OCI-LY7 (cell line): Measurements from ENCODE around the gene BIRC5. TPM values are rescaled to one million over a fixed set of nuclear protein-coding genes. Genes with fewer than 3 reads are reported as not detected.

Source experiments
- BruUV-seq: library from RNA; stranded (reverse); fragments of 400-500 nt; replicated peaks from 2 replicates; lab custom pipeline; 2021; lab: Mats Ljungman, UMichigan
- CTCF ChIA-PET: fragments of 300-600 bp; sonication (Branson Sonifier 250); formaldehyde crosslinking; loops from one replicate; lab custom pipeline; 2022; ENCODE audit warnings: antibody characterized with exemption; ENCODE audit not compliant: unreplicated experiment; lab: Charles Lee
- POLR2A ChIA-PET: fragments of 300-600 bp; sonication (Branson Sonifier 250); formaldehyde crosslinking; loops from one replicate; lab custom pipeline; 2022; ENCODE audit warnings: antibody characterized with exemption; lab: Charles Lee
- DNase-seq: peaks from one replicate; pipeline ENCODE4 v3.0.0-alpha.2; 2015; ENCODE audit warnings: low spot score
- H2AFZ ChIP-seq: fragments of 200-600 bp; sonication (generic), shearing (Covaris generic); 2 replicates; pipeline ENCODE4 v1.6.1; 2014; ENCODE audit warnings: mild to moderate bottlenecking, antibody characterized with exemption, low read length, moderate library complexity
- H3K27ac ChIP-seq: fragments of 200-600 bp; sonication (generic); 2 replicates; pipeline ENCODE4 v1.5.1; 2014; ENCODE audit warnings: mixed run types, low read depth, mild to moderate bottlenecking, moderate library complexity, low read length, inconsistent platforms; ENCODE audit not compliant: poor library complexity, severe bottlenecking
- H3K36me3 ChIP-seq: fragments of 200-600 bp; sonication (generic); 2 replicates; pipeline ENCODE4 v1.6.1; 2014; ENCODE audit warnings: mild to moderate bottlenecking, antibody characterized with exemption, low read length, moderate library complexity, mixed read lengths; ENCODE audit not compliant: insufficient read depth
- H3K4me1 ChIP-seq: fragments of 200-600 bp; sonication (generic); 2 replicates; pipeline ENCODE4 v1.5.1; 2014; ENCODE audit warnings: mild to moderate bottlenecking, low read length; ENCODE audit not compliant: insufficient read depth, poor library complexity, severe bottlenecking
- H3K4me2 ChIP-seq: fragments of 200-600 bp; sonication (generic); 2 replicates; pipeline ENCODE4 v1.6.1; 2014; ENCODE audit warnings: mild to moderate bottlenecking, low read length
- H3K4me3 ChIP-seq: fragments of 200-600 bp; sonication (generic); 2 replicates; pipeline ENCODE4 v1.5.1; 2014; ENCODE audit warnings: mild to moderate bottlenecking, low read depth, low read length; ENCODE audit not compliant: poor library complexity, severe bottlenecking
- H3K79me2 ChIP-seq: fragments of 200-600 bp; sonication (generic); 2 replicates; pipeline ENCODE4 v1.6.1; 2016; ENCODE audit warnings: low read depth, mild to moderate bottlenecking, low read length, moderate library complexity, mixed read lengths; ENCODE audit not compliant: insufficient read depth
- H3K9me2 ChIP-seq: fragments of 200-600 bp; sonication (generic); 2 replicates; pipeline ENCODE4 v1.6.1; 2016; ENCODE audit warnings: mild to moderate bottlenecking, low read length, mixed read lengths; ENCODE audit not compliant: insufficient read depth
- H3K9me3 ChIP-seq: fragments of 200-600 bp; sonication (generic); 2 replicates; pipeline ENCODE4 v1.6.1; 2014; ENCODE audit warnings: mild to moderate bottlenecking, mixed run types, low read length, mixed read lengths
- H4K20me1 ChIP-seq: fragments of 200-600 bp; sonication (generic); 2 replicates; pipeline ENCODE4 v1.6.1; 2014; ENCODE audit warnings: mild to moderate bottlenecking, antibody characterized with exemption, low read length, moderate library complexity, mixed read lengths; ENCODE audit not compliant: insufficient read depth
- CTCF ChIP-seq: fragments of 200-600 bp; sonication (generic); conservative IDR thresholded peaks from 2 replicates; pipeline ENCODE4 v1.5.1; 2014; ENCODE audit warnings: mild to moderate bottlenecking, antibody characterized with exemption, low read length, moderate library complexity, mixed read lengths
- EZH2phosphoT487 ChIP-seq: fragments of 200-600 bp; sonication (generic); IDR thresholded peaks from 2 replicates; pipeline ENCODE4 v1.6.1; 2018; ENCODE audit warnings: low read depth, borderline replicate concordance, mild to moderate bottlenecking, mixed run types, antibody characterized with exemption, low read length, moderate library complexity, mixed read lengths
- intact Hi-C: fragments of 100-400 bp; cut with micrococcal nuclease; formaldehyde crosslinking; loops from one replicate; pipeline ENCODE4 v1.10.0; 2022; ENCODE audit not compliant: unreplicated experiment
- total RNA-seq, 2 experiments: library from RNA; depleted of rRNA in 1 of 2; stranded (reverse); fragments of >200 nt in 1 of 2; shearing (Covaris generic) in 1 of 2; gene quantifications; 2 replicates each; pipeline ENCODE4 v1.2.3, GENCODE V29; 2014 to 2022

Gene BIRC5
- total RNA-seq, 2 experiments from 2014 or later = 184 to 266 TPM

DNA sequence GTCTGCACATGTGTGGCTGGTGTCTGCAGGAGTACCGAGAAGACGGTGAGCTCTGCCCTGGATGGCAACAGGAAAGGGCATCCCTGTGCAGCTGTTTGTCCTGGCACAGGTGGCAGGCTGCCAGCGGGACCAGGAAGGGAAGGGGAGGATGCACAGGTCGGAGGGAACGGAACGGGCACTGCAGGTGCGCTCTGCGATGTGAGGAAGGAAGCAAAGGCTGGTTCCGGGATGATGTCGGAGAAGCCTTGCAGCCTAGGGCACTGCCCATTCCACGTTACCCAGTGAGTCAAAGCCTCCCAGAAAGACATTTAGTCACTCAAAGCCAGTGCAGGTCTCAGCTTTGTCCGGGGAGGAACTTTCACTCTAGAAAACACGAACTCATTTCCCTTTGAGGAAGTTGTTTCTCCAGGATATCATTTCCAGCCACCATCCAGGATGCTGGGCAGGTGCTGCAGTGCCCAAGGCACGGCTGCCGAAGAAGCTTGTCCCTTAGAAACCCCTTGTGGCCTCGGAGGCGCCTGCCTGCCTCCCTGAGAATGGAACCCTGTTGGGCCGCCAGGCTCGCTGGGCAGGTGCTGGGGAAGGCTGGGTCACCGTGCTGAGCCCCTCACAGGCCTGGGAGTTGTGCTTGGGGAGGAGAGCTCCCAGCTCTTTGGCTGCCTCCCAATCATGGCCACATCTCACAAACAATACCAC lies 12.9 kb downstream of the BIRC5 start:
- Histone ChIP-seq H2AFZ (no peak overlapping the region), H3K4me2 (no peak overlapping the region), H3K9me2 (no peaks in the 10 kb centered on the region), H3K4me1 (peaks cover 14% of the 10 kb centered on the region), H3K27ac (no peak overlapping the region), H3K36me3 (peaks cover 36% of the 10 kb centered on the region), H3K79me2 (no peaks in the 10 kb centered on the region), H4K20me1 (no peaks in the 10 kb centered on the region), H3K9me3 (no peaks in the 10 kb centered on the region), H3K4me3 (no peak overlapping the region)
- CTCF ChIA-PET = interaction anchor here (0.6 kb wide), 1 partner anchor 21 kb away, joined by 4 read pairs; no protein-coding TSS in a partner anchor
- TF ChIP-seq EZH2phosphoT487 (no peak), CTCF (no peak)
- BruUV-seq = no TSS peak
- intact Hi-C loops = no loop called here
- no peak for DNase-seq
- POLR2A ChIA-PET = interaction anchor here (1.1 kb wide), 1 partner anchor 16 kb away, joined by 4 read pairs; no protein-coding TSS in a partner anchor

- Histone ChIP-seq H3K4me3 (no peak overlapping the region), H3K9me3 (no peaks in the 10 kb centered on the region), H3K36me3 (peaks cover 31% of the 10 kb centered on the region), H3K4me2 (no peak overlapping the region), H3K27ac (no peak overlapping the region), H3K4me1 (peaks cover 14% of the 10 kb centered on the region), H4K20me1 (no peaks in the 10 kb centered on the region), H3K79me2 (no peaks in the 10 kb centered on the region), H2AFZ (no peak overlapping the region), H3K9me2 (no peaks in the 10 kb centered on the region)
- CTCF ChIA-PET = interaction anchor here (0.6 kb wide), 1 partner anchor 21 kb away, joined by 4 read pairs; no protein-coding TSS in a partner anchor
- intact Hi-C loops = no loop called here
- BruUV-seq = no TSS peak
- DNase-seq = no peak
- TF ChIP-seq EZH2phosphoT487 (no peak), CTCF (no peak)
- POLR2A ChIA-PET = no interaction called here
Observed at GRCh38 chr17:78227455-78227916, 13.4 kb downstream of the BIRC5 start.

- Histone ChIP-seq H3K9me3 (no peaks in the 10 kb centered on the region), H3K4me1 (peaks cover 14% of the 10 kb centered on the region), H3K4me3 (no peak overlapping the region), H3K9me2 (no peaks in the 10 kb centered on the region), H3K36me3 (peaks cover 24% of the 10 kb centered on the region), H3K27ac (no peak overlapping the region), H3K4me2 (no peak overlapping the region), H3K79me2 (no peaks in the 10 kb centered on the region), H2AFZ (no peak overlapping the region), H4K20me1 (no peaks in the 10 kb centered on the region)
- POLR2A ChIA-PET = interaction anchor here (0.7 to 0.8 kb wide), 2 partner anchors 42 to 183 kb away, joined by 3 read pairs; partner anchors contain the start of gene TK1
- no TSS peak for BruUV-seq
- DNase-seq = no peak
- CTCF ChIA-PET = no interaction called here
- intact Hi-C loops = no loop called here
- no peak for TF ChIP-seq CTCF
- no peak for TF ChIP-seq EZH2phosphoT487
Observed at GRCh38 chr17:78228176-78228575, 14.1 kb downstream of the BIRC5 start.
